GM19043 (cell line): ENCODE measurements around the gene MMP24.

Experiments
- ATAC-seq: cut with Tn5 transposase; IDR thresholded peaks from one replicate; pipeline ENCODE4 v1.9.1; 2021; ENCODE audit warnings: low read depth; ENCODE audit not compliant: unreplicated experiment

Gene MMP24

GRCh38 chr20:35290186-35290886 lies 63.8 kb downstream of the MMP24 start:
- no peak for ATAC-seq

- no peak for ATAC-seq
Observed at GRCh38 chr20:35290887-35291417, 64.5 kb downstream of the MMP24 start.

GRCh38 chr20:35291654-35292503 lies 65.4 kb downstream of the MMP24 start, which contains the start of gene FAM83C:
TSS of gene FAM83C (minus strand) at chr20:35292425. CDS start at chr20:35292304, 121 bp downstream.
- ATAC-seq = no peak

GRCh38 chr20:35292504-35293285 lies 66.2 kb downstream of the MMP24 start:
- no peak for ATAC-seq

- ATAC-seq = no peak
Observed at GRCh38 chr20:35293303-35294292, 67.1 kb downstream of the MMP24 start.

GRCh38 chr20:35294293-35294685 lies 67.8 kb downstream of the MMP24 start:
- ATAC-seq = no peak

GRCh38 chr20:35295058-35295457 lies 68.6 kb downstream of the MMP24 start:
- ATAC-seq = no peak

- no peak for ATAC-seq
Observed at GRCh38 chr20:35295674-35296073, 69.2 kb downstream of the MMP24 start.

- ATAC-seq = no peak
Observed at GRCh38 chr20:35296101-35296554, 69.6 kb downstream of the MMP24 start.

GRCh38 chr20:35297155-35297554 lies 70.7 kb downstream of the MMP24 start:
- ATAC-seq = no peak

GRCh38 chr20:35297740-35298139 lies 71.2 kb downstream of the MMP24 start:
- no peak for ATAC-seq

GRCh38 chr20:35298264-35298663 lies 71.8 kb downstream of the MMP24 start:
- no peak for ATAC-seq

- no peak for ATAC-seq
Observed at GRCh38 chr20:35299780-35300179, 73.3 kb downstream of the MMP24 start.

- no peak for ATAC-seq
Observed at GRCh38 chr20:35300469-35301262, 74.2 kb downstream of the MMP24 start.

- ATAC-seq = no peak
Observed at GRCh38 chr20:35301426-35301825, 74.9 kb downstream of the MMP24 start.

- no peak for ATAC-seq
Observed at GRCh38 chr20:35302421-35303335, 76.2 kb downstream of the MMP24 start.

- ATAC-seq = no peak
Observed at GRCh38 chr20:35303382-35303734, 76.9 kb downstream of the MMP24 start.
